ENCODE data around the gene CALML5. TPM values are rescaled to one million over a fixed set of nuclear protein-coding genes. Genes with fewer than 3 reads are reported as not detected.

Gene CALML5
- total and polyA plus RNA-seq, 4 donors, result not detected

DNA sequence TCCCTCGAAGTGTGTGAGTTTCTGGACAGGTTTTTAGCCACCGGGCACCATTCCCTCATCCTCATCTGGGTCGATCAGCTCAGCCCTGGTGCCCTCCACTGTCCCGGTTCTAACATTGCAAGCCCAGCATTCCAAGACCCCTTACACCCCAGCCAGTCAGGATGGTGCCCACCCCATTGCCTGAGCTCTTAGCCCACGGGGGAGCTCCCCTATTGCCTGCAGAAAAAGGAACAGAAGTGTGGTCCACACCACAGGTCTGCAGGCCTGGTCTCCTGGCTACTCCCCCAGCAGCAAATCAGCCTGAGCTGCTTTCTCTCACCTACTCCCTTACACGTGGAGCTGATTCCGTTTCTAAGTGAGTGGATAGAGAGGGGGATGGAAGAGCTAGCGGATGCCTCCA, 4.8 kb downstream of the CALML5 start:
- Histone ChIP-seq H3K27me3 (ENCODE audit: control insufficient read depth, insufficient read depth, low read length) (no peaks in the 10 kb centered on the region), H3K36me3 (ENCODE audit: control insufficient read depth, insufficient read depth, low read length) (no peaks in the 10 kb centered on the region), H3K27ac (ENCODE audit: low read depth, low read length) (no peak overlapping the region), H3K4me1 (ENCODE audit: control insufficient read depth, insufficient read depth, low read length) (no peaks in the 10 kb centered on the region), H3K4me3 (ENCODE audit: low read depth, low read length) (no peak overlapping the region), H3K9me3 (ENCODE audit: control insufficient read depth, insufficient read depth, low read length) (no peaks in the 10 kb centered on the region)
- no peak for DNase-seq (ENCODE audit: low read depth in 4 of 6, low spot score in 6 of 6)
- WGBS (ENCODE audit: insufficient coverage), result 75% methylated on average over 6 of the region's 8 CpGs

DNA sequence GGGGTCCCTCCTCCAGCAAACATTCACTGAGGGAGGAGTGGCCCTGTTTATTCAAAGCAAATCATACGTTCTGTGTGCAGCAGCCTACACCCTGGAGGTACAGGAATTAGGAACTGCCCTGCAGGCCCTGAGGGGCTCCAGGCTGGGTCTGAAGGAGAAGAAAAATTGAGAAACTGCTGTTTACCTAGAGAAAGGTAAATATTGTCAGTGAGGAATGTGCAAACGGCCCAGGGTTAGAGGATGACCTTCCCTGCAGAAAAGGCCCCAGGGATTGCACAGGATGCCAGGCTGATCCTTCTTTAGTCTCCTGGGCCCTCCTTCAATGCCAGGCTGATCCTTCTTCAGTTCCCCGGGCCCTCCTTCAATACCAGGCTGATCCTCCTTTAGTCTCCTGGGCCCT, 5.7 kb downstream of the CALML5 start:
- WGBS (ENCODE audit: insufficient coverage), result 63% methylated on average over 3 of the region's 3 CpGs
- Histone ChIP-seq H3K4me3 (ENCODE audit: low read depth, low read length) (no peak overlapping the region), H3K36me3 (ENCODE audit: control insufficient read depth, insufficient read depth, low read length) (no peaks in the 10 kb centered on the region), H3K27me3 (ENCODE audit: control insufficient read depth, insufficient read depth, low read length) (no peaks in the 10 kb centered on the region), H3K27ac (ENCODE audit: low read depth, low read length) (no peak overlapping the region), H3K4me1 (ENCODE audit: control insufficient read depth, insufficient read depth, low read length) (no peaks in the 10 kb centered on the region), H3K9me3 (ENCODE audit: control insufficient read depth, insufficient read depth, low read length) (no peaks in the 10 kb centered on the region)
- DNase-seq (ENCODE audit: low read depth in 4 of 6, low spot score in 6 of 6), result no peak

DNA sequence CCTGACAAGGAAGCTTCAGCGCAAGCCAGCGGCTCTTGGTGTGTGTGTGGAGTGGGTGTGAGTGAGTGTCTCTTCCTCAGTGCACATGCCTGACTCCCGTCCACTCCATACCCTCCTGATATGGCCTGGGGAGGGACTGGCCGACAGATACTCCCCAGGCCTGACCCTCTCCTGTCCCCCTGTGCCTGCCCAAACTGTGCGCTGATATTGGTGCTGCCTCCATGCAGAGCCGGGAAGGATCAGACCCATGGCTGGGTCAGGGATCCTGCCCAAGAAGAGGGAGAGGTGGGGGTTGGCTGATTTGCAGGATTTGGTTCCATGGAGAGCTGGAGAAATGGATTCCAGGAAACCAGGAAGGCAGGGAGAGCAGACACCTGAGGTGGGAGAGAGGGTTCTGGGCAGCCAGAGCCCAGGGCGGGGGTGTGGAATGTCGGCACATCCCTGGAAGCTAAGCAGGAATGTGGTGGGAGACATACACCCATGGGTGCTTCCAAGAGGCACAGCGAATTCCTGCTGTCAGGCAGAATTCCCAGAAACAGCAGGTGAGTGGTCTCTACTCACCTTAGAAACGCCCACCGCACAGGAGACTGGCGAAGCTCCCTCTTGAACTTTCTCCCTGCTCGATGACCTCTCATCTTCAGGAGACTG, 6.3 kb downstream of the CALML5 start:
- no peak for DNase-seq (ENCODE audit: low read depth in 4 of 6, low spot score in 6 of 6)

DNA sequence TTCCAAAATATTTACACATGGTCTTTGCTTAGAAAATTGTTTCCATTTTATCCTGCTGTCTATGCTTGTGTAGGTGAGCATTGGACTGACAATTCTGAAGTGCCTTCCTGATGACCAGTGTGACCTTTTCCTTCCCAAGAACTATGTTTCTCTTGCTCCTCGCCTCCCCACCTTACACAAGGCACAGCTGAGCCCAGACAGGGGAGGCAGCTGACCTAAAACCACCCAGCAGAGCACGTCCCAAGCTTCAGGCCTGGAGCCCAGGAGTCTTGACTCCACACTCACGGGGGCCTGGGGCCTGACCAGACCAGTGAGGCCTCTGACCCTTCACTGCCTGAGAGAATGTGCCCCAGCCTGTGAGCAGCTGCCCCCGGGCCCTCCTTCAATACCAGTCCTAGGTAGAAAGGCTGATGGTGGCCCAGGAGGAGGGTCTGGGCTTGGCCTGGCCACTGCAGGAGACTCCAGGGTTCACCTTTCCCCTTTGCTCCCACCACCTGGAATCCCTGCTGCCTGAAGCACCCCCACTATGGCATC, 7.0 kb downstream of the CALML5 start:
- no peak for DNase-seq (ENCODE audit: low read depth in 4 of 6, low spot score in 6 of 6)

More for the DNA sequence above, 6.3 kb downstream of the CALML5 start:
- WGBS (ENCODE audit: insufficient coverage), result 85% methylated on average over 9 of the region's 13 CpGs
- Histone ChIP-seq H3K36me3 (ENCODE audit: control insufficient read depth, insufficient read depth, low read length) (no peaks in the 10 kb centered on the region), H3K4me3 (ENCODE audit: low read depth, low read length) (no peak overlapping the region), H3K9me3 (ENCODE audit: control insufficient read depth, insufficient read depth, low read length) (no peaks in the 10 kb centered on the region), H3K27me3 (ENCODE audit: control insufficient read depth, insufficient read depth, low read length) (no peaks in the 10 kb centered on the region), H3K4me1 (ENCODE audit: control insufficient read depth, insufficient read depth, low read length) (no peaks in the 10 kb centered on the region), H3K27ac (ENCODE audit: low read depth, low read length) (no peak overlapping the region)

GRCh38 chr10:5491477-5491876, 7.9 kb downstream of the CALML5 start:
- no peaks in the 10 kb centered on the region for H3K27me3 ChIP-seq (ENCODE audit: control insufficient read depth, insufficient read depth, low read length)
- H3K36me3 ChIP-seq (ENCODE audit: control insufficient read depth, insufficient read depth, low read length), result no peaks in the 10 kb centered on the region
- H3K4me1 ChIP-seq (ENCODE audit: control insufficient read depth, insufficient read depth, low read length), result no peaks in the 10 kb centered on the region
- no peak for DNase-seq (ENCODE audit: low read depth in 4 of 6, low spot score in 6 of 6)
- no peak overlapping the region for H3K27ac ChIP-seq (ENCODE audit: low read depth, low read length)
- no peak overlapping the region for H3K4me3 ChIP-seq (ENCODE audit: low read depth, low read length)
- H3K9me3 ChIP-seq (ENCODE audit: control insufficient read depth, insufficient read depth, low read length), result no peaks in the 10 kb centered on the region
- WGBS (ENCODE audit: insufficient coverage), result 85% methylated on average over 7 of the region's 7 CpGs

More for the DNA sequence above, 7.0 kb downstream of the CALML5 start:
- Histone ChIP-seq H3K4me1 (ENCODE audit: control insufficient read depth, insufficient read depth, low read length) (no peaks in the 10 kb centered on the region), H3K36me3 (ENCODE audit: control insufficient read depth, insufficient read depth, low read length) (no peaks in the 10 kb centered on the region), H3K9me3 (ENCODE audit: control insufficient read depth, insufficient read depth, low read length) (no peaks in the 10 kb centered on the region), H3K4me3 (ENCODE audit: low read depth, low read length) (no peak overlapping the region), H3K27me3 (ENCODE audit: control insufficient read depth, insufficient read depth, low read length) (no peaks in the 10 kb centered on the region), H3K27ac (ENCODE audit: low read depth, low read length) (no peak overlapping the region)
- 93% methylated on average over 4 of the region's 4 CpGs for WGBS (ENCODE audit: insufficient coverage)

DNA sequence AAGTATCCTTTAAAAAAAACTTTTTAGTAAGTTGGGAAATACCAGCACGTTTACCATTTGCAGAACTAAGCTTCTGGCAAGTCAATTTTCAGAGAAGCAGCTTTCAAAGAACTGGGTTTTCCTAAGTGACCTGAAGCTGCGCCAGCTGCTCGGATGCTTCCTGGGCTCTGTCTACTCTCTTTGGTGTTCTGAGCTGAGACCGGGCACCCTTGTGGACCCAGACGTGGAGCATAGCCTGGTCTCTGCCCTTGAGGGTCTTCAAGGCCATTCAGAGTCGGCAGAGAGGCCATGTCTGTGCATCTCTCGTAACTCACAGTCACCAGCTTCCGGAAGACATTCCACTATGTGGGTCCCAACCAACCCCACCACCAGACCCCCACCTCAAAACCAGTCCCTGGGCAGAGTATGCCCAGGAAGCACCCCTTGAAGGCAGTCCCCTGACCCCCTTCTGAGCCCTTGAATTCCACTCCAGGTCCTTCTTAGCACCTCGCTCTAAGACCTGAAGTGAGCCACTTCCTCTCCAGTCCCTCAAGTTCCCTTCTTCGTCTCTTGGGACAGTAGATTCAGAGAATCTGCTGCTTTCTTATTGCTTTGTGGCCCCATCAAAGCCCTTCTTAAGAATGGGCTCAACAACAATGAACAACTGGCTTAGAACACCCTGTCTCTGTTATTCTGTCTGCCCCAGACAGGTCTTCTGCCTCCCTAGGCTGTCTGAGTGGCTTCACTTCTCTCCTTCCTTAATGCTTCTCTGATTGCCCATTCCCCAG, 8.5 kb downstream of the CALML5 start:
- Histone ChIP-seq H3K9me3 (ENCODE audit: control insufficient read depth, insufficient read depth, low read length) (no peaks in the 10 kb centered on the region), H3K4me3 (ENCODE audit: low read depth, low read length) (no peak overlapping the region), H3K27me3 (ENCODE audit: control insufficient read depth, insufficient read depth, low read length) (peaks cover 3% of the 10 kb centered on the region), H3K4me1 (ENCODE audit: control insufficient read depth, insufficient read depth, low read length) (no peaks in the 10 kb centered on the region), H3K27ac (ENCODE audit: low read depth, low read length) (no peak overlapping the region), H3K36me3 (ENCODE audit: control insufficient read depth, insufficient read depth, low read length) (no peaks in the 10 kb centered on the region)
- WGBS (ENCODE audit: insufficient coverage), result 93% methylated on average over 10 of the region's 10 CpGs
- DNase-seq (ENCODE audit: low read depth in 4 of 6, low spot score in 6 of 6), result no peak

- DNase-seq (ENCODE audit: low read depth in 4 of 6, low spot score in 6 of 6), result no peak
- H3K4me1 ChIP-seq (ENCODE audit: control insufficient read depth, insufficient read depth, low read length), result no peaks in the 10 kb centered on the region
- no peaks in the 10 kb centered on the region for H3K9me3 ChIP-seq (ENCODE audit: control insufficient read depth, insufficient read depth, low read length)
- peaks cover 3% of the 10 kb centered on the region for H3K27me3 ChIP-seq (ENCODE audit: control insufficient read depth, insufficient read depth, low read length)
- H3K4me3 ChIP-seq (ENCODE audit: low read depth, low read length), result no peak overlapping the region
- no peak overlapping the region for H3K27ac ChIP-seq (ENCODE audit: low read depth, low read length)
- WGBS (ENCODE audit: insufficient coverage), result 83% methylated on average over 1 of the region's 4 CpGs
- H3K36me3 ChIP-seq (ENCODE audit: control insufficient read depth, insufficient read depth, low read length), result no peaks in the 10 kb centered on the region
These were observed 9.3 kb downstream of the CALML5 start for GRCh38 chr10:5490032-5490431.

- 86% methylated on average over 26 of the region's 27 CpGs for WGBS (ENCODE audit: insufficient coverage)
- no peak overlapping the region for H3K27ac ChIP-seq (ENCODE audit: low read depth, low read length)
- H3K36me3 ChIP-seq (ENCODE audit: control insufficient read depth, insufficient read depth, low read length), result no peaks in the 10 kb centered on the region
- H3K27me3 ChIP-seq (ENCODE audit: control insufficient read depth, insufficient read depth, low read length), result peaks cover 3% of the 10 kb centered on the region
- DNase-seq (ENCODE audit: low read depth in 4 of 6, low spot score in 6 of 6), result no peak
- H3K4me3 ChIP-seq (ENCODE audit: low read depth, low read length), result no peak overlapping the region
- H3K9me3 ChIP-seq (ENCODE audit: control insufficient read depth, insufficient read depth, low read length), result no peaks in the 10 kb centered on the region
- H3K4me1 ChIP-seq (ENCODE audit: control insufficient read depth, insufficient read depth, low read length), result no peaks in the 10 kb centered on the region
These were observed 10.9 kb downstream of the CALML5 start for GRCh38 chr10:5488272-5489161.

DNA sequence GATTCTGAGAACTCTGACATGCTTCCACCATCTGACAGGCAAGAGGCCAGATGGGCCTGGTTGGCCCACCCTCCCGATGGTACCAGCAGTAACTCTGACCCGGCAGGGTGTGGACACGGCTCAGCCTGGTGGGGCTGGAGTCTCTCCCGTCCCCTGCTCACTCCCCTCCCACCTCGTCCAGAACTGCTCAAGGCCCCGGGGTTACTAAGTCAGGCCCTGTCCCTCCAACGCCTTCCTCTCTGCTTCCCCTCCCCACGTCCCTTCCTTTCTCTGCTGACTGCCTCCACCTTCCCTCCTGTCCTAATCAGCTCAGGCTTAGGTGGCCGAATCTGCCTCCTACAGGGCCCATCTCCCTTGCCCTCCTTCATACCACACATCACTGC, 12.5 kb downstream of the CALML5 start:
- Histone ChIP-seq H3K27ac (ENCODE audit: low read depth, low read length) (peak overlapping the region; percentile 21), H3K27me3 (ENCODE audit: control insufficient read depth, insufficient read depth, low read length) (peaks cover 3% of the 10 kb centered on the region), H3K4me1 (ENCODE audit: control insufficient read depth, insufficient read depth, low read length) (no peaks in the 10 kb centered on the region), H3K4me3 (ENCODE audit: low read depth, low read length) (no peak overlapping the region), H3K9me3 (ENCODE audit: control insufficient read depth, insufficient read depth, low read length) (no peaks in the 10 kb centered on the region), H3K36me3 (ENCODE audit: control insufficient read depth, insufficient read depth, low read length) (no peaks in the 10 kb centered on the region)
- DNase-seq (ENCODE audit: low read depth in 4 of 6, low spot score in 6 of 6), result no peak
- 61% methylated on average over 9 of the region's 9 CpGs for WGBS (ENCODE audit: insufficient coverage)

All from spinal cord (tissue), 10 donors.